PC-9 (cell line): Measurements from ENCODE around the gene EXOC4. TPM values are rescaled to one million over a fixed set of nuclear protein-coding genes. Genes with fewer than 3 reads are reported as not detected.

ENCODE experiments used
- BruUV-seq: library from RNA; stranded (reverse); fragments of 400-500 nt; replicated peaks from 2 replicates; lab custom pipeline; 2021; lab: Mats Ljungman, UMichigan
- CTCF ChIA-PET: fragments of 300-600 bp; sonication (Branson Sonifier 250); formaldehyde crosslinking; loops from one replicate; lab custom pipeline; 2022; ENCODE audit warnings: antibody characterized with exemption; lab: Charles Lee
- POLR2A ChIA-PET: fragments of 300-600 bp; sonication (Branson Sonifier 250); formaldehyde crosslinking; loops from one replicate; lab custom pipeline; 2022; ENCODE audit warnings: antibody characterized with exemption; ENCODE audit not compliant: unreplicated experiment; lab: Charles Lee
- DNase-seq, 2 experiments: peaks; one replicate each; pipeline versions ENCODE4 v3.0.0 to v3.0.0-alpha.2; 2015 to 2022; ENCODE audit warnings: mixed read lengths in 1 of 2
- H2AFZ ChIP-seq: fragments of 200-600 bp; sonication (generic); 2 replicates; pipeline ENCODE4 v1.8.1; 2017; ENCODE audit warnings: antibody characterized with exemption
- H3F3A ChIP-seq: fragments of 200-600 bp; sonication (generic); 2 replicates; pipeline ENCODE4 v1.8.1; 2017; ENCODE audit warnings: antibody characterized with exemption, mild to moderate bottlenecking, low read depth; ENCODE audit not compliant: insufficient read depth
- H3K27ac ChIP-seq: fragments of 200-600 bp; sonication (generic); 2 replicates; pipeline ENCODE4 v1.6.1; 2016; ENCODE audit warnings: mixed run types
- H3K27me3 ChIP-seq: fragments of 200-600 bp; sonication (generic); 2 replicates; pipeline ENCODE4 v1.6.1; 2016; ENCODE audit warnings: low read depth, mixed run types; ENCODE audit not compliant: insufficient read depth
- H3K36me3 ChIP-seq: fragments of 200-600 bp; sonication (generic); 2 replicates; pipeline ENCODE4 v1.6.1; 2016; ENCODE audit warnings: low read depth, mixed run types
- H3K4me1 ChIP-seq: fragments of 200-600 bp; sonication (generic); replicated peaks from 2 replicates; pipeline ENCODE4 v1.6.1; 2016; ENCODE audit warnings: mixed run types; ENCODE audit not compliant: insufficient read depth
- H3K4me2 ChIP-seq: fragments of 200-600 bp; sonication (generic); 2 replicates; pipeline ENCODE4 v1.6.1; 2017; ENCODE audit warnings: mixed run types
- H3K4me3 ChIP-seq: fragments of 200-600 bp; sonication (generic); 2 replicates; pipeline ENCODE4 v1.6.1; 2016; ENCODE audit warnings: mixed run types
- H3K79me2 ChIP-seq: fragments of 200-600 bp; sonication (generic); 2 replicates; pipeline ENCODE4 v1.6.1; 2017; ENCODE audit warnings: low read depth, mixed run types
- H3K9me2 ChIP-seq: fragments of 200-600 bp; sonication (generic); 2 replicates; pipeline ENCODE4 v1.8.1; 2017; ENCODE audit warnings: mild to moderate bottlenecking; ENCODE audit not compliant: insufficient read depth
- H3K9me3 ChIP-seq: fragments of 200-600 bp; sonication (generic); 2 replicates; pipeline ENCODE4 v1.8.1; 2016; ENCODE audit warnings: low read depth; ENCODE audit not compliant: insufficient read depth
- H4K20me1 ChIP-seq: fragments of 200-600 bp; sonication (generic); 2 replicates; pipeline ENCODE4 v1.8.1; 2017; ENCODE audit not compliant: insufficient read depth
- CTCF ChIP-seq: fragments of 200-600 bp; sonication (generic); conservative IDR thresholded peaks from 2 replicates; pipeline ENCODE4 v1.6.1; 2017; ENCODE audit warnings: mixed run types, antibody characterized with exemption, mild to moderate bottlenecking, moderate library complexity
- EZH2 ChIP-seq: fragments of 200-600 bp; sonication (generic); IDR thresholded peaks from 2 replicates; pipeline ENCODE4 v1.8.0; 2017; ENCODE audit warnings: antibody characterized with exemption, low read depth
- intact Hi-C: fragments of 100-400 bp; cut with micrococcal nuclease; formaldehyde crosslinking; loops from one replicate; pipeline ENCODE4 v1.10.0; 2022; ENCODE audit not compliant: unreplicated experiment
- total RNA-seq: library from RNA; stranded (reverse); gene quantifications from 2 replicates; pipeline ENCODE4 v1.2.3, GENCODE V29; 2021

Gene EXOC4
- total RNA-seq, 1 experiment from 2014 or later = 101 TPM

- no peaks in the 10 kb centered on the region; the same call in 1 of the 2 replicates for H4K20me1 ChIP-seq
- H3K79me2 ChIP-seq = no peaks in the 10 kb centered on the region
- no peaks in the 10 kb centered on the region for H3K27me3 ChIP-seq
- no peaks in the 10 kb centered on the region for H3K9me3 ChIP-seq
- no peaks in the 10 kb centered on the region for H3F3A ChIP-seq
- no peaks in the 10 kb centered on the region for H3K9me2 ChIP-seq
- H3K36me3 ChIP-seq = no peaks in the 10 kb centered on the region
- POLR2A ChIA-PET = no interaction called here
- DNase-seq = no peak
- no peak overlapping the region for H3K4me2 ChIP-seq
- H3K4me1 ChIP-seq = no peaks in the 10 kb centered on the region
- intact Hi-C loops = no loop called here
- BruUV-seq = no TSS peak
- no peak overlapping the region for H2AFZ ChIP-seq
- no peak overlapping the region for H3K27ac ChIP-seq
- CTCF ChIA-PET = interaction anchor here (0.5 kb wide), 1 partner anchor 24 kb away, joined by 5 read pairs; no protein-coding TSS in a partner anchor
- no peak for TF ChIP-seq CTCF
- TF ChIP-seq EZH2 = no peak
- no peak overlapping the region for H3K4me3 ChIP-seq
Measured at GRCh38 chr7:133937786-133938185, 684.9 kb downstream of the EXOC4 start.

GRCh38 chr7:133940368-133940767 lies 687.5 kb downstream of the EXOC4 start:
- Histone ChIP-seq H3K4me2 (no peak overlapping the region), H2AFZ (no peak overlapping the region), H3K36me3 (no peaks in the 10 kb centered on the region), H4K20me1 (no peaks in the 10 kb centered on the region; the same call in 1 of the 2 replicates), H3K4me3 (no peak overlapping the region), H3K9me2 (no peaks in the 10 kb centered on the region), H3K27me3 (no peaks in the 10 kb centered on the region), H3F3A (no peaks in the 10 kb centered on the region), H3K9me3 (no peaks in the 10 kb centered on the region), H3K4me1 (no peaks in the 10 kb centered on the region), H3K27ac (no peak overlapping the region), H3K79me2 (no peaks in the 10 kb centered on the region)
- POLR2A ChIA-PET = no interaction called here
- CTCF ChIA-PET = no interaction called here
- TF ChIP-seq EZH2 = no peak
- TF ChIP-seq CTCF = no peak
- no peak for DNase-seq
- intact Hi-C loops = no loop called here
- no TSS peak for BruUV-seq

GRCh38 chr7:133941496-133941895 lies 688.6 kb downstream of the EXOC4 start:
- TF ChIP-seq CTCF (no peak), EZH2 (no peak)
- intact Hi-C loops = no loop called here
- no TSS peak for BruUV-seq
- H4K20me1 ChIP-seq = no peaks in the 10 kb centered on the region; the same call in 1 of the 2 replicates
- H3K4me1 ChIP-seq = no peaks in the 10 kb centered on the region
- POLR2A ChIA-PET = no interaction called here
- H3K9me2 ChIP-seq = no peaks in the 10 kb centered on the region
- H3K4me3 ChIP-seq = no peak overlapping the region
- H3K4me2 ChIP-seq = no peak overlapping the region
- no peaks in the 10 kb centered on the region for H3K36me3 ChIP-seq
- H3K79me2 ChIP-seq = no peaks in the 10 kb centered on the region
- no peak overlapping the region for H3K27ac ChIP-seq
- H3K27me3 ChIP-seq = no peaks in the 10 kb centered on the region
- no peaks in the 10 kb centered on the region for H3F3A ChIP-seq
- H3K9me3 ChIP-seq = no peaks in the 10 kb centered on the region
- CTCF ChIA-PET = no interaction called here
- H2AFZ ChIP-seq = no peak overlapping the region
- DNase-seq = no peak
